Keratinocyte (primary cell): Measurements from ENCODE around the gene NEK10. TPM values are rescaled to one million over a fixed set of nuclear protein-coding genes. Genes with fewer than 3 reads are reported as not detected.

Source experiments
- DNase-seq: peaks from one replicate; pipeline ENCODE4 v3.0.0-alpha.2; 2011; ENCODE audit warnings: low read depth, missing footprints, low spot score
- FAIRE-seq: peaks from 2 replicates; lab custom pipeline; 2011; peaks lifted over from hg19 to GRCh38; lab: Jason Lieb, UNC
- H2AFZ ChIP-seq: 2 replicates; pipeline ENCODE4 v1.6.0; 2012; ENCODE audit warnings: low read length, control low read depth, inconsistent platforms; ENCODE audit not compliant: control insufficient read depth
- H3K27ac ChIP-seq: 2 replicates; pipeline ENCODE4 v1.5.1; 2011; ENCODE audit warnings: low read length; ENCODE audit not compliant: control insufficient read depth, insufficient read depth
- H3K27me3 ChIP-seq: 3 replicates; pipeline ENCODE4 v1.6.0; 2011; ENCODE audit warnings: low read length; ENCODE audit not compliant: control insufficient read depth, insufficient read depth; ENCODE audit errors: extremely low read depth
- H3K36me3 ChIP-seq, 2 experiments: 2 replicates in 1 of 2; 3 replicates in 1 of 2; pipeline ENCODE4 v1.5.1; 2011; ENCODE audit warnings: low read length in 2 of 2, mild to moderate bottlenecking in 1 of 2; ENCODE audit not compliant: control insufficient read depth in 2 of 2, insufficient read depth in 2 of 2; ENCODE audit errors: extremely low read depth in 1 of 2
- H3K4me1 ChIP-seq: 3 replicates; pipeline ENCODE4 v1.5.1; 2011; ENCODE audit warnings: low read length; ENCODE audit not compliant: control insufficient read depth, insufficient read depth; ENCODE audit errors: extremely low read depth
- H3K4me2 ChIP-seq: 3 replicates; pipeline ENCODE4 v1.6.0; 2011; ENCODE audit warnings: low read depth, low read length; ENCODE audit not compliant: control insufficient read depth, insufficient read depth; ENCODE audit errors: extremely low read depth
- H3K4me3 ChIP-seq, 3 experiments: fragments of 200-600 bp in 1 of 3; sonication (generic) in 1 of 3; 2 replicates in 2 of 3; 3 replicates in 1 of 3; pipeline ENCODE4 v1.5.1; 2011 to 2016; ENCODE audit warnings: low read length in 3 of 3, mild to moderate bottlenecking in 3 of 3, control low read depth in 2 of 3, inconsistent platforms in 1 of 3, low read depth in 1 of 3, mixed read lengths in 1 of 3, mixed run types in 1 of 3, moderate library complexity in 1 of 3; ENCODE audit not compliant: control insufficient read depth in 2 of 3, insufficient read depth in 2 of 3; ENCODE audit errors: extremely low read depth in 1 of 3
- H3K79me2 ChIP-seq: 2 replicates; pipeline ENCODE4 v1.6.0; 2012; ENCODE audit warnings: low read length; ENCODE audit not compliant: control insufficient read depth, insufficient read depth
- H3K9ac ChIP-seq: 3 replicates; pipeline ENCODE4 v1.6.0; 2011; ENCODE audit warnings: low read length; ENCODE audit not compliant: control insufficient read depth, insufficient read depth; ENCODE audit errors: extremely low read depth
- H3K9me1 ChIP-seq: 3 replicates; pipeline ENCODE4 v1.6.0; 2011; ENCODE audit warnings: low read length; ENCODE audit not compliant: control insufficient read depth, insufficient read depth; ENCODE audit errors: extremely low read depth
- H3K9me3 ChIP-seq: 2 replicates; pipeline ENCODE4 v1.5.1; 2012; ENCODE audit warnings: low read depth, low read length; ENCODE audit not compliant: control insufficient read depth
- H4K20me1 ChIP-seq: 3 replicates; pipeline ENCODE4 v1.6.0; 2011; ENCODE audit warnings: low read length; ENCODE audit not compliant: control insufficient read depth, insufficient read depth; ENCODE audit errors: extremely low read depth
- EZH2 ChIP-seq: IDR thresholded peaks from one replicate; pipeline ENCODE4 v1.6.1; 2012; ENCODE audit warnings: inconsistent platforms, mild to moderate bottlenecking, low read length, moderate library complexity
- dilution Hi-C: fragments of 300-500 bp; cut with MboI; formaldehyde crosslinking; loops from one replicate; pipeline ENCODE4 v1.7.0; 2020; ENCODE audit warnings: low sequenced_read_pairs; ENCODE audit not compliant: extremely low pct_ligation_motif_present
- polyA plus RNA-seq, 5 experiments: library from polyadenylated mRNA; depleted of rRNA in 3 of 5; stranded (reverse) in 3 of 5; stranded (forward) in 1 of 5; unstranded in 1 of 5; fragments of >200 nt; gene quantifications; 1 replicate in 1 of 5; 2 replicates in 3 of 5; 3 replicates in 1 of 5; pipeline versions ENCODE4 v1.2.1 to v1.2.3, GENCODE V29; 2011 to 2012; ENCODE audit warnings: missing spikeins in 2 of 5, low read depth in 1 of 5, low replicate concordance in 1 of 5
- TF ChIP-seq, protein P1 (sequence below), 3 experiments: IDR thresholded peaks in 1 of 3; conservative IDR thresholded peaks in 1 of 3; optimal IDR thresholded peaks in 1 of 3; 2 replicates in 2 of 3; 3 replicates in 1 of 3; pipeline versions ENCODE3 to v1.5.1; 2011; ENCODE audit warnings: low read length in 3 of 3, mild to moderate bottlenecking in 3 of 3, moderate library complexity in 2 of 3, control low read depth in 1 of 3, inconsistent platforms in 1 of 3; ENCODE audit not compliant: insufficient read depth in 2 of 3; ENCODE audit errors: extremely low read depth in 1 of 3

NEK10 gene
- polyA plus RNA-seq, 1 donor (not counting 4 experiments of a cell fraction or from before 2014, with no cell fraction given) = 0.98 TPM

DNA sequence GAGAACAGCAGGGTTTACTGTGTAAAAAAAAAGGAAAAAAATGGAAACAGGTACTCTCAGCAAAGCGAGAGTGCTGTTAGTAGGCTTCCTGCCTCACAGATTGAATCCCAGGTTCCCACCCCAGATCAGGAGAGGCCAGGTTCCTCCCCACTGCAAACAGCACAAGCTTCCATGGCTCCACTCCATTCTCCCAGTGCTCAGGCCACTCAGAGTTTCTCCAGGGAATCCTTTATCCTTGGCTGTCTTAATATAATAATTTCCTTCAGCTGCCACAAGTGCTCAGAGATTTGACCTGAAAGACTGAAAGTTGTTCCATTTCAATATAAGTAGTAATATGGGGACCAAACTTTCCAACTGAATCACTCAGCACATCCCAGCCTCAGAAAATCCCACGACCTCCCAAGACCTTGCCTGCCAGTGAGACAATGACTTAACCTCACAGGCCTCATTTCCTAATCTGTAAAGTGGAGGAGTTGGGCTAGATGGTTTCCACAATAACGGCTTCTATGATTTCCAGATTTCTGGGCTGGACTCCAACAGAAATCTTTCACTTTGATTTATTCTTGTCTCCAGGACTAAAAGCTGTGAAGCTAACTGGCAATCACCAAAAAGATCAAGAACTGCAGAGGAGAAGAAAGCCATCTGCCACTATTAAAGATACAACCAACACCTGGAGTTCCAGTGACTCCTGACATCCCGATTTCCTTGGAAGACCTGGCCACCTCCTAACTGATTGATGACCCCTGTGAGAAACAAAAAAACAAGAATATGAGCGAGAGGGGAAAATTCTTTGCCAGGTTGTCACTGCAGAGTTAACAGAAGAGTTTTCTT lies 289.5 kb downstream of the NEK10 start:
- Histone ChIP-seq H4K20me1 (no peaks in the 10 kb centered on the region), H3K9ac (no peak overlapping the region), H3K27me3 (no peaks in the 10 kb centered on the region), H3K4me1 (no peaks in the 10 kb centered on the region), H3K4me2 (no peak overlapping the region), H3K4me3 (no peak overlapping the region), H3K9me1 (no peaks in the 10 kb centered on the region), H2AFZ (no peak overlapping the region), H3K27ac (no peak overlapping the region), H3K79me2 (no peaks in the 10 kb centered on the region), H3K9me3 (no peaks in the 10 kb centered on the region), H3K36me3 (no peaks in the 10 kb centered on the region)
- dilution Hi-C loops = no loop called here
- no peak for TF ChIP-seq EZH2
- TF ChIP-seq, protein P1, sequence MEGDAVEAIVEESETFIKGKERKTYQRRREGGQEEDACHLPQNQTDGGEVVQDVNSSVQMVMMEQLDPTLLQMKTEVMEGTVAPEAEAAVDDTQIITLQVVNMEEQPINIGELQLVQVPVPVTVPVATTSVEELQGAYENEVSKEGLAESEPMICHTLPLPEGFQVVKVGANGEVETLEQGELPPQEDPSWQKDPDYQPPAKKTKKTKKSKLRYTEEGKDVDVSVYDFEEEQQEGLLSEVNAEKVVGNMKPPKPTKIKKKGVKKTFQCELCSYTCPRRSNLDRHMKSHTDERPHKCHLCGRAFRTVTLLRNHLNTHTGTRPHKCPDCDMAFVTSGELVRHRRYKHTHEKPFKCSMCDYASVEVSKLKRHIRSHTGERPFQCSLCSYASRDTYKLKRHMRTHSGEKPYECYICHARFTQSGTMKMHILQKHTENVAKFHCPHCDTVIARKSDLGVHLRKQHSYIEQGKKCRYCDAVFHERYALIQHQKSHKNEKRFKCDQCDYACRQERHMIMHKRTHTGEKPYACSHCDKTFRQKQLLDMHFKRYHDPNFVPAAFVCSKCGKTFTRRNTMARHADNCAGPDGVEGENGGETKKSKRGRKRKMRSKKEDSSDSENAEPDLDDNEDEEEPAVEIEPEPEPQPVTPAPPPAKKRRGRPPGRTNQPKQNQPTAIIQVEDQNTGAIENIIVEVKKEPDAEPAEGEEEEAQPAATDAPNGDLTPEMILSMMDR (optimal IDR thresholded peaks at IDR 0.05 in 1 of 3, IDR thresholded peaks at IDR 0.05 in 1 of 3, conservative IDR thresholded peaks at IDR 0.05 in 1 of 3; ENCODE audit: extremely low read depth in 1 of 3, insufficient read depth in 2 of 3, low read length in 3 of 3) = no peak
- DNase-seq (no peak), FAIRE-seq (no peak)

DNA sequence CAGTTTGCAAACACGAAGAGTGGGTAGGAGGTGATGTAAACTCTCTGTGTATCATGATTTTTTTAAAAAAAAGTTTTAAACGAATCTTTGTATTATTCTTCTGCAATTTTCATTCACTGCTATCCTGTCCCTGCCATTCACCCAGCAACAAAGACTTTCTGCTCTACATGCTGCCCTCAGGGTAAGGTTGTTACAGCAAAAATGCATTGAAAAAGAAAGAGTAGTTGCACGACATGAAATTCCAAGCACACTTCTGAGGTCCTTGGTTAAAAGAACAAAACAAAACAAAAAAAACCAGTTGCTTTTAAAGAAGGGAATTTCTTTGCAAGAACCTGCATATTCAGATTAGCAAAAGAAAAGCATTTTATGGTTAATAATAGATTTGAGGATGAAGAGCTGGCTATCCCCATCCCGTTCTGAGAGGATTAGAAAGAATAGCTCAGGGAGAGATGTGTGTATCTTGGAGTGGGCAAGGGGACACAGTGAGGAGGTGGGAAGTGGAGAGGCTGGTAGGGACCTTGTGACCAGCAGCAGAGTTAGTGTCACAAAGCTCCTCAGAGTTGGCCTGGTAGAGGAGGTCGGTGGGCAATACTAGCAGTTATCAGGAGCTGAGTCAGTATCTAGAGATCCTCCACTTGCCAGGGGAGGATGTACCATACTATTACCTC lies 290.8 kb downstream of the NEK10 start:
- Histone ChIP-seq H3K36me3 (no peaks in the 10 kb centered on the region), H3K9me3 (no peaks in the 10 kb centered on the region), H3K4me3 (no peak overlapping the region), H2AFZ (no peak overlapping the region), H3K4me2 (no peak overlapping the region), H3K9ac (no peak overlapping the region), H3K4me1 (no peaks in the 10 kb centered on the region), H3K79me2 (no peaks in the 10 kb centered on the region), H3K27ac (no peak overlapping the region), H4K20me1 (no peaks in the 10 kb centered on the region), H3K27me3 (no peaks in the 10 kb centered on the region), H3K9me1 (no peaks in the 10 kb centered on the region)
- dilution Hi-C loops = no loop called here
- FAIRE-seq = no peak
- TF ChIP-seq, protein P1 (optimal IDR thresholded peaks at IDR 0.05 in 1 of 3, IDR thresholded peaks at IDR 0.05 in 1 of 3, conservative IDR thresholded peaks at IDR 0.05 in 1 of 3; ENCODE audit: extremely low read depth in 1 of 3, insufficient read depth in 2 of 3, low read length in 3 of 3) = no peak
- no peak for TF ChIP-seq EZH2
- no peak for DNase-seq
